Measurements from ENCODE around the gene LHX4.

LHX4 gene

GRCh38 chr1:180311011-180311730, 81.1 kb downstream of the LHX4 start:
- DNase-seq = no peak
- in situ Hi-C loops (cut with MboI; ENCODE audit: low pct_unique_long_range_greater_than_20kb, low sequenced_read_pairs) = no loop called here

GRCh38 chr1:180312926-180313325, 82.9 kb downstream of the LHX4 start:
- in situ Hi-C loops (cut with MboI; ENCODE audit: low pct_unique_long_range_greater_than_20kb, low sequenced_read_pairs) = no loop called here
- no peak for DNase-seq

GRCh38 chr1:180327089-180327488, 97.0 kb downstream of the LHX4 start:
- in situ Hi-C loops (cut with MboI; ENCODE audit: low pct_unique_long_range_greater_than_20kb, low sequenced_read_pairs) = no loop called here
- no peak for DNase-seq
